HL-60 (cell line): ENCODE data around the gene LYSMD4.

ENCODE experiments used
- CTCF ChIP-seq: IDR thresholded peaks from one replicate; pipeline ENCODE4 v1.5.1; 2011; ENCODE audit warnings: low read length, control low read depth, inconsistent platforms; ENCODE audit not compliant: insufficient read depth
- GABPA ChIP-seq: IDR thresholded peaks from 2 replicates; pipeline ENCODE4 v1.6.1; 2012; ENCODE audit warnings: low read depth
- POLR2AphosphoS5 ChIP-seq: IDR thresholded peaks from 2 replicates; pipeline ENCODE4 v1.6.1; 2012; ENCODE audit warnings: low read depth
- SPI1 ChIP-seq: IDR thresholded peaks from 2 replicates; pipeline ENCODE4 v1.6.1; 2012; ENCODE audit warnings: low read depth, mild to moderate bottlenecking, borderline replicate concordance
- TF ChIP-seq, protein P1 (sequence below): IDR thresholded peaks from 2 replicates; pipeline ENCODE4 v1.6.1; 2012; ENCODE audit warnings: low read depth; ENCODE audit not compliant: insufficient replicate concordance

GRCh38 chr15:99727330-99727729 lies 5.9 kb downstream of the LYSMD4 start:
- TF ChIP-seq CTCF (no peak), SPI1 (no peak), POLR2AphosphoS5 (no peak), GABPA (no peak)
- TF ChIP-seq, protein P1, sequence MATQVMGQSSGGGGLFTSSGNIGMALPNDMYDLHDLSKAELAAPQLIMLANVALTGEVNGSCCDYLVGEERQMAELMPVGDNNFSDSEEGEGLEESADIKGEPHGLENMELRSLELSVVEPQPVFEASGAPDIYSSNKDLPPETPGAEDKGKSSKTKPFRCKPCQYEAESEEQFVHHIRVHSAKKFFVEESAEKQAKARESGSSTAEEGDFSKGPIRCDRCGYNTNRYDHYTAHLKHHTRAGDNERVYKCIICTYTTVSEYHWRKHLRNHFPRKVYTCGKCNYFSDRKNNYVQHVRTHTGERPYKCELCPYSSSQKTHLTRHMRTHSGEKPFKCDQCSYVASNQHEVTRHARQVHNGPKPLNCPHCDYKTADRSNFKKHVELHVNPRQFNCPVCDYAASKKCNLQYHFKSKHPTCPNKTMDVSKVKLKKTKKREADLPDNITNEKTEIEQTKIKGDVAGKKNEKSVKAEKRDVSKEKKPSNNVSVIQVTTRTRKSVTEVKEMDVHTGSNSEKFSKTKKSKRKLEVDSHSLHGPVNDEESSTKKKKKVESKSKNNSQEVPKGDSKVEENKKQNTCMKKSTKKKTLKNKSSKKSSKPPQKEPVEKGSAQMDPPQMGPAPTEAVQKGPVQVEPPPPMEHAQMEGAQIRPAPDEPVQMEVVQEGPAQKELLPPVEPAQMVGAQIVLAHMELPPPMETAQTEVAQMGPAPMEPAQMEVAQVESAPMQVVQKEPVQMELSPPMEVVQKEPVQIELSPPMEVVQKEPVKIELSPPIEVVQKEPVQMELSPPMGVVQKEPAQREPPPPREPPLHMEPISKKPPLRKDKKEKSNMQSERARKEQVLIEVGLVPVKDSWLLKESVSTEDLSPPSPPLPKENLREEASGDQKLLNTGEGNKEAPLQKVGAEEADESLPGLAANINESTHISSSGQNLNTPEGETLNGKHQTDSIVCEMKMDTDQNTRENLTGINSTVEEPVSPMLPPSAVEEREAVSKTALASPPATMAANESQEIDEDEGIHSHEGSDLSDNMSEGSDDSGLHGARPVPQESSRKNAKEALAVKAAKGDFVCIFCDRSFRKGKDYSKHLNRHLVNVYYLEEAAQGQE = no peak
